Measurements from ENCODE around the gene DNAJB13. TPM values are rescaled to one million over a fixed set of nuclear protein-coding genes. Genes with fewer than 3 reads are reported as not detected.

Gene DNAJB13
- total and polyA plus RNA-seq, 2 donors (not counting 1 experiment from before 2014, with no cell fraction given), result 0.15 to 0.27 TPM

GRCh38 chr11:74008373-74009229 is 57.8 kb downstream of the DNAJB13 start, which contains the start of gene UCP3:
Gene UCP3, minus strand, starts transcription at chr11:74009085. Its CDS starts 2,043 bp downstream, at chr11:74007042.
- Histone ChIP-seq H3K9me3 (ENCODE audit: control extremely low read depth in 1 of 3, control insufficient read depth in 2 of 3, insufficient read depth in 1 of 3, low read length in 2 of 3) (no peaks in the 10 kb centered on the region), H3K27ac (ENCODE audit: low read length in 2 of 2) (no peak within 1 kb of the TSS), H3K79me2 (ENCODE audit: control insufficient read depth, insufficient read depth, low read length) (peaks cover 7% of the 10 kb centered on the region), H3K27me3 (replicated peaks in 1 of 4; ENCODE audit: control extremely low read depth in 1 of 4, control insufficient read depth in 3 of 4, insufficient read depth in 4 of 4, low read length in 3 of 4) (no peaks in the 10 kb centered on the region), H2AFZ (ENCODE audit: insufficient read depth, low read depth, low read length, poor library complexity, severe bottlenecking) (no peak within 1 kb of the TSS), H3K9ac (ENCODE audit: low read length) (no peak within 1 kb of the TSS), H3K4me2 (replicated peaks; ENCODE audit: low read depth, low read length, poor library complexity, severe bottlenecking) (no peak within 1 kb of the TSS), H4K20me1 (ENCODE audit: control insufficient read depth, insufficient read depth, low read length, poor library complexity, severe bottlenecking) (no peaks in the 10 kb centered on the region), H3K36me3 (replicated peaks in 1 of 2; ENCODE audit: control extremely low read depth in 1 of 2, control insufficient read depth in 1 of 2, extremely low read depth in 1 of 2, insufficient read depth in 2 of 2, low read length in 1 of 2) (peaks cover 0 to 5% of the 10 kb centered on the region in 2 experiments), H3K4me1 (ENCODE audit: control insufficient read depth in 2 of 2, insufficient read depth in 2 of 2, low read length in 2 of 2) (peaks cover 60 to 64% of the 10 kb centered on the region in 2 donors), H3K4me3 (ENCODE audit: control extremely low read depth in 1 of 5, extremely low read depth in 1 of 5, insufficient read depth in 1 of 5, low read depth in 2 of 5, low read length in 4 of 5) (no peak within 1 kb of the TSS)
- TF ChIP-seq EZH2 (IDR thresholded peaks at IDR 0.05; ENCODE audit: borderline replicate concordance, insufficient read depth, low read depth, low read length, poor library complexity, severe bottlenecking) (no peak), CTCF (IDR thresholded peaks at IDR 0.05) (no peak)
- no peak for ATAC-seq (ENCODE audit: low read depth)
- H3K9me3 Mint-ChIP-seq (ENCODE audit: insufficient read depth), result no peaks in the 10 kb centered on the region
- ChIA-PET POLR2A (no interaction called here), CTCF (interaction anchor here (1.1 kb wide), 1 partner anchor 9 kb away, joined by 3 read pairs; no protein-coding TSS in a partner anchor)
- H3K27ac Mint-ChIP-seq, result peak within 1 kb of the TSS; percentile 97
- intact Hi-C loops (cut with micrococcal nuclease), result no loop called here
- H3K4me1 Mint-ChIP-seq, result peaks cover 71% of the 10 kb centered on the region
- no peaks in the 10 kb centered on the region for H3K27me3 Mint-ChIP-seq
- no peak within 1 kb of the TSS for H3K4me3 Mint-ChIP-seq
- WGBS (ENCODE audit: insufficient coverage), result 82% methylated on average over 6 of the region's 9 CpGs
- DNase-seq, result no peak

GRCh38 chr11:74009230-74009547 is 58.4 kb downstream of the DNAJB13 start:
- Mint-ChIP-seq H3K27ac (peak overlapping the region; percentile 57), H3K4me1 (peaks cover 72% of the 10 kb centered on the region), H3K4me3 (no peak overlapping the region), H3K27me3 (no peaks in the 10 kb centered on the region), H3K9me3 (ENCODE audit: insufficient read depth) (no peaks in the 10 kb centered on the region)
- Histone ChIP-seq H3K4me1 (ENCODE audit: control insufficient read depth in 2 of 2, insufficient read depth in 2 of 2, low read length in 2 of 2) (peaks cover 61 to 68% of the 10 kb centered on the region in 2 donors), H3K27ac (ENCODE audit: low read length in 2 of 2) (no peak overlapping the region), H2AFZ (ENCODE audit: insufficient read depth, low read depth, low read length, poor library complexity, severe bottlenecking) (no peak overlapping the region), H3K27me3 (replicated peaks in 1 of 4; ENCODE audit: control extremely low read depth in 1 of 4, control insufficient read depth in 3 of 4, insufficient read depth in 4 of 4, low read length in 3 of 4) (no peaks in the 10 kb centered on the region), H3K4me3 (ENCODE audit: control extremely low read depth in 1 of 5, extremely low read depth in 1 of 5, insufficient read depth in 1 of 5, low read depth in 2 of 5, low read length in 4 of 5) (no peak overlapping the region), H3K9me3 (ENCODE audit: control extremely low read depth in 1 of 3, control insufficient read depth in 2 of 3, insufficient read depth in 1 of 3, low read length in 2 of 3) (no peaks in the 10 kb centered on the region), H3K36me3 (replicated peaks in 1 of 2; ENCODE audit: control extremely low read depth in 1 of 2, control insufficient read depth in 1 of 2, extremely low read depth in 1 of 2, insufficient read depth in 2 of 2, low read length in 1 of 2) (peaks cover 0 to 5% of the 10 kb centered on the region in 2 experiments), H3K4me2 (replicated peaks; ENCODE audit: low read depth, low read length, poor library complexity, severe bottlenecking) (no peak overlapping the region), H3K9ac (ENCODE audit: low read length) (no peak overlapping the region), H3K79me2 (ENCODE audit: control insufficient read depth, insufficient read depth, low read length) (peaks cover 7% of the 10 kb centered on the region), H4K20me1 (ENCODE audit: control insufficient read depth, insufficient read depth, low read length, poor library complexity, severe bottlenecking) (no peaks in the 10 kb centered on the region)
- ChIA-PET POLR2A (no interaction called here), CTCF (interaction anchor here (1.1 kb wide), 1 partner anchor 8 kb away, joined by 3 read pairs; no protein-coding TSS in a partner anchor)
- ATAC-seq (ENCODE audit: low read depth), result no peak
- no CpG with 5 or more reads among the region's 3 CpGs for WGBS (ENCODE audit: insufficient coverage)
- intact Hi-C loops (cut with micrococcal nuclease), result no loop called here
- TF ChIP-seq CTCF (IDR thresholded peaks at IDR 0.05), result no peak
- TF ChIP-seq EZH2 (IDR thresholded peaks at IDR 0.05; ENCODE audit: borderline replicate concordance, insufficient read depth, low read depth, low read length, poor library complexity, severe bottlenecking), result no peak
- no peak for DNase-seq
